GM19328 (cell line): Measurements from ENCODE around the gene PIGA.
"Not testable (repeated sequence)": the region's sequence is repeated elsewhere in the genome, so short reads cannot be mapped to it uniquely, and the experiment has no call there.

Experiments used
- ATAC-seq: cut with Tn5 transposase; IDR thresholded peaks from one replicate; pipeline ENCODE4 v1.9.1; 2021; ENCODE audit warnings: mild to moderate bottlenecking, moderate library complexity; ENCODE audit not compliant: unreplicated experiment

The PIGA gene

GRCh38 chrX:15321447-15321846 lies 13.9 kb downstream of the PIGA start:
- ATAC-seq: no peak

GRCh38 chrX:15320297-15320696 lies 15.0 kb downstream of the PIGA start:
- no peak for ATAC-seq

- no peak for ATAC-seq
Measured at GRCh38 chrX:15319075-15319474, 16.2 kb downstream of the PIGA start.

DNA sequence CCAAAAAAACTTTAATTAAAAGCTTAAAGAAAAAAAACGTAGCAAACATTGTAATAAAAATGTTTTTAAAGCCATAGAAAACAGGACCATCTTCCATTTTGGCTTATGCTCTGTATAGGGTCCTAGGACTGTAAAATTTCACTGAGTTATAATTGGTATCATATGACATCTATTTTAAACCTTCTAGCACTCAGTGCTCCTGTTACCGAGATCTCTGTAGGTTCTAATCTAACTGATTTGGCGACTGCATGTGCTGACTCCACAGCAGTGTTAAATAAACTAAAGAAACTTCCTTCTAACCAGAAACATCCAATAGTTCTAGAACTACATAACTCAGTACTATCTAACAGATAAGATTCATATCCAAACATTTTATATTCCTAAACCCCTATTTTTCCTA lies 19.8 kb downstream of the PIGA start, which contains the start of gene ASB11:
Gene ASB11, minus strand, starts transcription at position 132 of the 400 bp plus-strand sequence. Its CDS starts 35 bp downstream, at position 97.
- ATAC-seq: no peak

DNA sequence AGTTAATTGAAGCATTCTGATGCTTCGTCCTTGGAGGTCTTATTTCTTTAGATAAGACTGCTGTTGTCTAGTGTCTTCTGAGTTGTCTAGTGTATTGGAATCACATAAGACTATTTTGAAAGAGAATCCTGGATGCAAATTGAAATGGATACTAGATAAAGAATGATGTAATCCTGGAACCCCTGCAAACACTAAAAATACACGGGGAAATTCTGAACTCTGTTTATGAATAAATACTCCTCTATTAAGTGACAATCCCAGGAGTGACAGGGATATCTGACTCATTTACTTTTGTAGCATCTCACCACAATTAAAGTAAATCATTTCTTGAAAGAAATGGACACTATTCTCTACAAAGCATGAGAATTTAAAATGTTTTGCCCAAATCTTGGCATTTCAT lies 20.9 kb downstream of the PIGA start:
- ATAC-seq: no peak

- no peak for ATAC-seq
Measured at GRCh38 chrX:15311119-15311518, 24.2 kb downstream of the PIGA start.

DNA sequence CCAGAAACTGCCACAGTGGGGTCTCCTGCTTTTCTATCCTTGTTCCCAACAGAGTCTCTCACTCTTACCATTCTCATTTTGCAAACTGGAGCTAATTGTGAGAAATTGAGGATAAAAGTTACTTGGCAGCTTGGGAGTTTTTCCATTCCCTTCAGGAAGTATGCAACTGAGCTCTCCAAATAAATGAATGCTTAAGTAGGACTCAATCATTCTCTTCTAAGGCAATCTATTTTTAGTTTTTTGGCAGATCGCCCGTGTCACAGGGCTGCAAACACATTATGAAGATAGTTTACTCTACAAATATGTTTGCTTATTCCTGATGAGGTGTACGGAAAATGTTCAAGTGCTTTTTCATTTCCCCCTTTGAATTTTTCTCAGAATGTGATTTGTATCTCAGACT lies 25.2 kb downstream of the PIGA start:
- ATAC-seq: no peak

DNA sequence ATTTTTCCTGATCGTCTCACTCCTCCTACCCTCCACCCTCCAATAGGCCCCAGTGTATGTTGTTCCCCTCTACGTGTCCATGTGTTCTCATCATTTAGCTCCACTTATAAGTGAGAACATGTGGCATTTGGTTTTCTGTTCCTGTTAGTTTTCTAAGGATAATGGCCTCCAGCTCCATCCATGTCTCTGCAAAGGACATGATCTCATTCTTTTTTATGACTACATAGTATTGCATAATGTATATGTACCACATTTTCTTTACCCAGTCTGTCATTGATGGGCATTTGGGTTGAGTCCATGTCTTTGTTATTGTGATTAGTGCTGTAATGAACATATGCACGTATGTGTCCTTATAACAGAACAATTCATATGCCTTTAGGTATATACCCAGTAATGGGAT lies 29.4 kb downstream of the PIGA start:
- not testable (repeated sequence) for ATAC-seq

- ATAC-seq: no peak
Measured at GRCh38 chrX:15301924-15302323, 33.4 kb downstream of the PIGA start.

DNA sequence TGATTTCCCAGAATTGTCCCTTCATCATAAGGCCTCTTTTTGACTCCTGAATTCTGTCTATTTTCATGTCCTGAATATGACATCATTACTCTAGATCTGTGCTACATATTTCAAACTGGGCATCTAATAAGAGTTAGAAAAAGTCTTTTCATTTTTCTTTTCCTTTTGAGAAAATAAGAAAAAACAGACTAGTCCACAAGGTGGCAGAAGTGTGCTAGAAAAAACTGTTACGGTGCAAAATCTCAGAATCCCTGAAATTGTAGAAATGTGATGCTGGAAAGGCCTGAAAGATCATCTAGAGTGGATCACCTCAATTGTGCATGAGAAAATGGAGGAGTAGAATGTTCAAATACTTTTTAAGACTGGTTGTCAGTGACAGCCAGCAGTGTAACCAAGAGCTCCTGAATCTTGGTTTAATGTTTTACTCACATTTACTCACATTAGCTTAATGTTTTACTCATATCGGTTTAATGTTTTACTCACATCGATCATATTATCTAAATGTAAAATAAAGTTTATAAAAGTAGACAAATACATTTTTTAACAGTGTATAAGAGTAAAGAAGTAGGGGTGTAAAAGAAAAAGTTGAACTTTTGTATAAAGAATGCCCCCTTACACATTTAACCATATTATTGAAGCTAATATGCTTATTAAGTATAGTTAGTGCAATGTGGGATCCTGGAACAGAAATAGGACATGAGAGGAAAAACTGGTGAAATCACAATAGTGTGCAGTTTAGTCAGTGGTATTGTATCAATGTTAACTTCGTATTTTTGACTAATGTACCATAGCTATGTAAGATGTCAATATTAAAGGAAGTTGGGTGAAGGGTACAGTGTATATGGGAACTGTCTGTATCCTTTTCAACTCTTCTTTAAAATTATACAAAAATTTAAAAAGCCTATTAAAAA lies 35.1 kb downstream of the PIGA start:
- no peak for ATAC-seq

DNA sequence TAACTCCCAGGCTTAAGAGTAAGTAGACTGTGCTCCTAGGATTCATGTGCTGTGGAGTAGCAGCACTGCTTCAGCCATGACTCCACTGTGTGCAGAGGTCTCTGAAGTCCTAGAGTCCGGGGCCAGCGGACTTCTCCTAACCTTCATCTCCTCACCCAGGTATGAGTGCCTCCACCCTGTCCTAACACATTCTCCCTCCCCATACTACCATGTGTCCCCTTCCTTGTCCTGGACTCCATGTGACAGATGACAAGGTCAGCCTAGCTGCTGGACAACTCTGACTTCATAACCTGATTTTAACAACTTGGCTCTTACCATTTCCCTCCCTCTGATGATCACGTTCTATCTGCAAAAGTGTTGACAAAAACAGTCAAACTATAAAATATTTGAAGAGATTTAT lies 36.5 kb downstream of the PIGA start:
- no peak for ATAC-seq

GRCh38 chrX:15298201-15298600 lies 37.1 kb downstream of the PIGA start:
- ATAC-seq: no peak

DNA sequence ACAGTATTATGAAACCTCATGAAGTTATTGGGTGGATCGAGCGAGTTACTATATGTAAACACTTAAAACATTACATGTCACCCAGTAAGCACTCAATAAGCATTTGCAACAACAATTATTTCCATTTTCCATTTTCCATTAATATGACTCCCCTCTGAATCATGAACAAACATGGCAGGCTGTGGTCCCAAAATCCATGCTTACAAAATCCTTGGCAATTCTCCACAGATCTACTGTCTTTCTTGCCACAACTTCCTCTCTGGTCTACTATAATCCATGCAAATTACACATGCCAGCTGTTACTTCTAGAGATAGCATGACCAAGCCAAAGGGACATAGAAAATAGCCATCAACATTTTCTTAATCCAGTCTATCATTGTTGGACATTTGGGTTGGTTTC lies 41.9 kb downstream of the PIGA start:
- no peak for ATAC-seq

- no peak for ATAC-seq
Measured at GRCh38 chrX:15292861-15293260, 42.5 kb downstream of the PIGA start.

GRCh38 chrX:15277604-15278003 lies 57.7 kb downstream of the PIGA start:
- ATAC-seq: no peak

GRCh38 chrX:15274946-15275345 lies 60.4 kb downstream of the PIGA start:
- ATAC-seq: no peak

- ATAC-seq: not testable (repeated sequence)
Measured at GRCh38 chrX:15273275-15273674, 62.0 kb downstream of the PIGA start.

DNA sequence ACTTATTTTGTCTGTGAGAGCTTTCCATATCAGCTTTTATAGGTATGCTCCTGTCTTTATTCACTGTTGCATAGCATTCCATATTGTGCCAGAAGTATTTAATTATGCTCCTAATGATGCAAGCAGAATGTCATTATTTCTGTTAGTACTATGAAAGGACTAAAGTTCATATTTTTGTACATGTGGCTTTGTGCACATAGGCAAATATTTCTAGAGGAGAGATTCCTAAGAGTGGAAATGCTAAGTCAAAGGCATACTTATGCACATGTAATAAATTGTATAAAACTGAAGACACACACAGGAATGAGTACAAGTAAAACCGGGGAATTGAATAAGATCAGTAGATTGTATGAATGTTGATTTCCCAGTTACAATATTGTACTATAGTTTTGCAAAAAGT lies 63.6 kb downstream of the PIGA start:
- no peak for ATAC-seq

- no peak for ATAC-seq
Measured at GRCh38 chrX:15269618-15270521, 65.5 kb downstream of the PIGA start, which contains the start of gene ASB9. TSS of gene ASB9 (minus strand) at chrX:15270083. CDS start at chrX:15269874, 209 bp downstream.
